Neuron (in vitro differentiated cells): ENCODE results near the gene FMN2.
"Not testable (repeated sequence)": the region's sequence is repeated elsewhere in the genome, so short reads cannot be mapped to it uniquely, and the experiment has no call there.

Experiments
- H2AFZ ChIP-seq: one replicate; pipeline ENCODE4 v1.6.1; 2013; ENCODE audit warnings: low read depth, mild to moderate bottlenecking, inconsistent platforms, low read length, moderate library complexity
- H3K27me3 ChIP-seq: one replicate; pipeline ENCODE4 v1.6.1; 2013; ENCODE audit warnings: low read length; ENCODE audit not compliant: insufficient read depth
- H3K36me3 ChIP-seq: one replicate; pipeline ENCODE4 v1.6.1; 2013; ENCODE audit warnings: low read length; ENCODE audit not compliant: insufficient read depth
- H3K4me1 ChIP-seq: one replicate; pipeline ENCODE4 v1.6.1; 2013; ENCODE audit warnings: low read length; ENCODE audit not compliant: insufficient read depth
- H3K4me3 ChIP-seq: 2 replicates; pipeline ENCODE4 v1.5.1; 2013; ENCODE audit warnings: mild to moderate bottlenecking, low read length, moderate library complexity
- H3K9me3 ChIP-seq: one replicate; pipeline ENCODE4 v1.6.1; 2013; ENCODE audit warnings: low read length

Gene FMN2

GRCh38 chr1:240304466-240304865, 212.8 kb downstream of the FMN2 start:
- Histone ChIP-seq H3K36me3 (peaks cover 46% of the 10 kb centered on the region), H2AFZ (no peak overlapping the region), H3K4me3 (no peak overlapping the region), H3K9me3 (peaks cover 8% of the 10 kb centered on the region), H3K4me1 (no peaks in the 10 kb centered on the region), H3K27me3 (no peaks in the 10 kb centered on the region)

- Histone ChIP-seq H3K27me3 (no peaks in the 10 kb centered on the region), H3K36me3 (peaks cover 37% of the 10 kb centered on the region), H3K4me1 (no peaks in the 10 kb centered on the region), H3K9me3 (peaks cover 7% of the 10 kb centered on the region), H2AFZ (no peak overlapping the region), H3K4me3 (no peak overlapping the region)
These were observed 215.0 kb downstream of the FMN2 start for GRCh38 chr1:240306673-240307072.

GRCh38 chr1:240308096-240308495, 216.4 kb downstream of the FMN2 start:
- Histone ChIP-seq H3K4me3 (no peak overlapping the region), H3K4me1 (no peaks in the 10 kb centered on the region), H3K9me3 (peaks cover 5% of the 10 kb centered on the region), H2AFZ (no peak overlapping the region), H3K27me3 (no peaks in the 10 kb centered on the region), H3K36me3 (peaks cover 38% of the 10 kb centered on the region)

GRCh38 chr1:240309769-240310168, 218.1 kb downstream of the FMN2 start:
- Histone ChIP-seq H3K27me3 (no peaks in the 10 kb centered on the region), H3K4me1 (no peaks in the 10 kb centered on the region), H3K4me3 (no peak overlapping the region), H3K9me3 (peaks cover 3% of the 10 kb centered on the region), H2AFZ (no peak overlapping the region), H3K36me3 (peaks cover 33% of the 10 kb centered on the region)

- Histone ChIP-seq H3K4me1 (no peaks in the 10 kb centered on the region), H3K27me3 (no peaks in the 10 kb centered on the region), H2AFZ (no peak overlapping the region), H3K9me3 (peaks cover 3% of the 10 kb centered on the region), H3K4me3 (no peak overlapping the region), H3K36me3 (peaks cover 38% of the 10 kb centered on the region)
These were observed 218.7 kb downstream of the FMN2 start for GRCh38 chr1:240310226-240310925.

GRCh38 chr1:240312872-240313271, 221.2 kb downstream of the FMN2 start:
- peaks cover 50% of the 10 kb centered on the region for H3K36me3 ChIP-seq
- no peak overlapping the region for H2AFZ ChIP-seq
- H3K4me1 ChIP-seq, result no peaks in the 10 kb centered on the region
- H3K9me3 ChIP-seq, result no peaks in the 10 kb centered on the region
- H3K4me3 ChIP-seq, result no peak overlapping the region
- H3K27me3 ChIP-seq, result no peaks in the 10 kb centered on the region

GRCh38 chr1:240314845-240315801, 223.4 kb downstream of the FMN2 start:
- Histone ChIP-seq H3K4me1 (no peaks in the 10 kb centered on the region), H3K27me3 (no peaks in the 10 kb centered on the region), H3K36me3 (peaks cover 53% of the 10 kb centered on the region), H2AFZ (no peak overlapping the region), H3K4me3 (no peak overlapping the region), H3K9me3 (no peaks in the 10 kb centered on the region)

- Histone ChIP-seq H3K27me3 (no peaks in the 10 kb centered on the region), H2AFZ (no peak overlapping the region), H3K4me1 (no peaks in the 10 kb centered on the region), H3K4me3 (no peak overlapping the region), H3K36me3 (peaks cover 31% of the 10 kb centered on the region), H3K9me3 (no peaks in the 10 kb centered on the region)
These were observed 228.3 kb downstream of the FMN2 start for GRCh38 chr1:240319998-240320397.

GRCh38 chr1:240320659-240321058, 229.0 kb downstream of the FMN2 start:
- Histone ChIP-seq H3K4me3 (no peak overlapping the region), H3K9me3 (no peaks in the 10 kb centered on the region), H3K36me3 (peaks cover 26% of the 10 kb centered on the region), H2AFZ (no peak overlapping the region), H3K27me3 (no peaks in the 10 kb centered on the region), H3K4me1 (no peaks in the 10 kb centered on the region)

GRCh38 chr1:240322943-240323342, 231.3 kb downstream of the FMN2 start:
- no peak overlapping the region for H3K4me3 ChIP-seq
- no peaks in the 10 kb centered on the region for H3K27me3 ChIP-seq
- peaks cover 10% of the 10 kb centered on the region for H3K36me3 ChIP-seq
- H3K9me3 ChIP-seq, result no peaks in the 10 kb centered on the region
- H2AFZ ChIP-seq, result no peak overlapping the region
- H3K4me1 ChIP-seq, result no peaks in the 10 kb centered on the region

- H3K4me1 ChIP-seq, H3K4me3 ChIP-seq, H3K27me3 ChIP-seq, H2AFZ ChIP-seq, H3K9me3 ChIP-seq: not testable (repeated sequence)
- H3K36me3 ChIP-seq, result peaks cover 34% of the 10 kb centered on the region
These were observed 236.7 kb downstream of the FMN2 start for GRCh38 chr1:240328382-240328781.

- Histone ChIP-seq H3K4me1 (no peaks in the 10 kb centered on the region), H3K27me3 (no peaks in the 10 kb centered on the region), H3K36me3 (peaks cover 41% of the 10 kb centered on the region), H3K9me3 (no peaks in the 10 kb centered on the region), H3K4me3 (no peak overlapping the region), H2AFZ (no peak overlapping the region)
These were observed 237.8 kb downstream of the FMN2 start for GRCh38 chr1:240329443-240329842.

- no peaks in the 10 kb centered on the region for H3K9me3 ChIP-seq
- H3K4me1 ChIP-seq, result no peaks in the 10 kb centered on the region
- peaks cover 58% of the 10 kb centered on the region for H3K36me3 ChIP-seq
- no peak overlapping the region for H3K4me3 ChIP-seq
- H3K27me3 ChIP-seq, result no peaks in the 10 kb centered on the region
- no peak overlapping the region for H2AFZ ChIP-seq
These were observed 241.0 kb downstream of the FMN2 start for GRCh38 chr1:240332672-240333071.
